K562 (cell line): ENCODE data around the gene SLC33A1. TPM values are rescaled to one million over a fixed set of nuclear protein-coding genes. Genes with fewer than 3 reads are reported as not detected.

Experiments
- AFF1 ChIP-seq, 2 experiments: fragments of 450-650 bp; IDR thresholded peaks; 2 replicates each; pipeline ENCODE4 v1.6.1; 2018; ENCODE audit warnings: mild to moderate bottlenecking in 2 of 2, low read depth in 1 of 2; ENCODE audit not compliant: partially characterized antibody in 2 of 2
- CBX3 ChIP-seq, 2 experiments: IDR thresholded peaks; 1 replicate in 1 of 2; 2 replicates in 1 of 2; pipeline ENCODE4 v1.6.1; 2012; ENCODE audit warnings: inconsistent platforms in 2 of 2, low read length in 2 of 2, borderline replicate concordance in 1 of 2, control low read depth in 1 of 2
- HMBOX1 ChIP-seq: sonication (generic); IDR thresholded peaks from 2 replicates; pipeline ENCODE4 v1.6.1; 2016
- MAFG ChIP-seq: fragments of 450-650 bp; conservative IDR thresholded peaks from 2 replicates; pipeline ENCODE4 v1.6.1; 2016; ENCODE audit warnings: missing genetic modification characterization, missing compliant biosample characterization
- REST ChIP-seq, 2 experiments: fragments of 450-650 bp; formaldehyde crosslinking in 1 of 2; IDR thresholded peaks; 2 replicates each; pipeline versions ENCODE4 v1.4.0 to v1.6.1; 2014 to 2020; ENCODE audit warnings: mild to moderate bottlenecking in 2 of 2, borderline replicate concordance in 1 of 2, low read depth in 1 of 2
- SP1 ChIP-seq: sonication (generic); formaldehyde crosslinking; IDR thresholded peaks from 2 replicates; pipeline ENCODE4 v1.8.1; 2022; ENCODE audit warnings: mild to moderate bottlenecking, missing genetic modification reagents
- SRF ChIP-seq, 2 experiments: fragments of 250-450, 450-650 bp in 1 of 2; sonication (Bioruptor Pico) in 1 of 2; sonication (generic) in 1 of 2; formaldehyde crosslinking; IDR thresholded peaks; 2 replicates each; pipeline versions ENCODE4 v1.5.0 to v1.5.1; 2020 to 2022; ENCODE audit warnings: mild to moderate bottlenecking in 1 of 2, missing genetic modification reagents in 1 of 2
- ZNF24 ChIP-seq: fragments of 450-650 bp; IDR thresholded peaks from 2 replicates; pipeline ENCODE4 v1.6.1; 2016
- polyA plus RNA-seq, 8 experiments: library from polyadenylated mRNA; depleted of rRNA in 4 of 8; stranded (reverse) in 5 of 8; unstranded in 3 of 8; fragments of >200 nt; fragmentation: Nextera tagmentation in 2 of 8; fragmentation: Illumina TruSeq in 1 of 8; extraction: Ambion mirVana in 2 of 8; extraction: Trizol in 1 of 8; gene quantifications; 2 replicates each; pipeline versions ENCODE4 v1.2.1 to v1.2.3, GENCODE V29; 2011 to 2014; ENCODE audit warnings: inconsistent platforms in 1 of 8, missing spikeins in 1 of 8
- total RNA-seq, 7 experiments: library from RNA; depleted of rRNA in 6 of 7; stranded (reverse); fragments of >200 nt in 6 of 7; fragmentation: Illumina TruSeq in 2 of 7; extraction: Trizol in 2 of 7; gene quantifications; 2 replicates each; pipeline versions ENCODE4 v1.2.1 to v1.2.3, GENCODE V29; 2011 to 2021; ENCODE audit warnings: low replicate concordance in 1 of 7

SLC33A1 gene
- total and polyA plus RNA-seq, 9 of the 15 experiments (the other 6 are each of a cell fraction or from before 2014, with no cell fraction given), result 6.2 to 26.8 (median 19.6) TPM

- TF ChIP-seq REST (IDR thresholded peaks at IDR 0.05; ENCODE audit: borderline replicate concordance), result peak; percentile 82
- TF ChIP-seq REST (CRISPR knock-in tag; IDR thresholded peaks at IDR 0.05; ENCODE audit: low read depth), result no peak
- TF ChIP-seq MAFG (tag), result no peak
- peak; percentile 28; the same call in 1 of the 2 replicates for TF ChIP-seq HMBOX1
- TF ChIP-seq CBX3 (IDR thresholded peaks at IDR 0.05; ENCODE audit: borderline replicate concordance in 1 of 2, low read length in 2 of 2), result peak in 1 of 2 experiments; percentile 22; a peak in 1 of 3 replicates
- peak in 1 of 2 experiments; percentile 18 for TF ChIP-seq AFF1 (IDR thresholded peaks at IDR 0.05; ENCODE audit: low read depth in 1 of 2, partially characterized antibody in 2 of 2)
- peak; percentile 38; the same call in 1 of the 2 replicates for TF ChIP-seq ZNF24
- peak in 1 of 2 experiments; percentile 17; a peak in 1 of 4 replicates for TF ChIP-seq SRF (CRISPR knock-in tag; IDR thresholded peaks at IDR 0.05)
- peak; percentile 69; the same call in 1 of the 2 replicates for TF ChIP-seq SP1
These were observed 16.1 kb upstream of the SLC33A1 start, which contains the start of gene GMPS (continued) for GRCh38 chr3:155870133-155870944.
